Thyroid gland (tissue), 4 donors: ENCODE measurements around the gene APOH. TPM values are rescaled to one million over a fixed set of nuclear protein-coding genes. Genes with fewer than 3 reads are reported as not detected.

ENCODE experiments used
- DNase-seq, 2 donors: peaks; one replicate each; pipeline ENCODE4 v3.0.0-alpha.2; 2019
- H3K27ac ChIP-seq, 3 donors: fragments of 200-600 bp; sonication (generic); 1 replicate in 2 of 3; 2 replicates in 1 of 3; pipeline ENCODE4 v1.5.1; 2016 to 2019; ENCODE audit warnings: mild to moderate bottlenecking in 1 of 3, moderate library complexity in 1 of 3
- H3K27me3 ChIP-seq: fragments of 200-600 bp; sonication (generic); one replicate; pipeline ENCODE4 v1.5.1; 2019
- H3K36me3 ChIP-seq, 2 donors: fragments of 200-600 bp; sonication (generic); one replicate each; pipeline ENCODE4 v1.5.1; 2016 to 2019
- H3K4me1 ChIP-seq, 2 donors: fragments of 200-600 bp; sonication (generic); one replicate each; pipeline ENCODE4 v1.5.1; 2017 to 2019
- H3K4me3 ChIP-seq, 3 donors: fragments of 200-600 bp; sonication (generic); replicated peaks in 1 of 3; 1 replicate in 2 of 3; 2 replicates in 1 of 3; pipeline ENCODE4 v1.5.1; 2016; ENCODE audit warnings: mild to moderate bottlenecking in 1 of 3
- H3K9me3 ChIP-seq: fragments of 200-600 bp; sonication (generic); one replicate; pipeline ENCODE4 v1.5.1; 2017
- POLR2A ChIP-seq, 2 donors: fragments of 450-650 bp; IDR thresholded peaks; one replicate each; pipeline ENCODE4 v1.6.1; 2017; ENCODE audit warnings: antibody characterized with exemption in 2 of 2, mild to moderate bottlenecking in 2 of 2, moderate library complexity in 1 of 2
- WGBS, 2 donors: methylation state at CpG; one replicate each; pipeline ENCODE4 v1.1.5; 2017; 5-methylcytosine and 5-hydroxymethylcytosine counted together
- intact Hi-C: fragments of 100-400 bp; cut with DNase I; formaldehyde crosslinking; loops from one replicate; pipeline ENCODE4 v1.15.1; 2023
- total RNA-seq, 4 donors: library from RNA; depleted of rRNA; stranded (reverse); fragments of >200 nt; gene quantifications; one replicate each; pipeline ENCODE4 v1.2.3, GENCODE V29; 2016
- TF ChIP-seq, protein P1 (sequence below), 6 experiments: fragments of 200-600 bp in 3 of 6; fragments of 450-650 bp in 3 of 6; sonication (generic) in 3 of 6; IDR thresholded peaks; one replicate each; pipeline ENCODE4 v1.5.1; 2016 to 2019; ENCODE audit warnings: antibody characterized with exemption in 6 of 6, mild to moderate bottlenecking in 2 of 6, inconsistent platforms in 1 of 6, moderate library complexity in 1 of 6

APOH gene
- total RNA-seq, 4 donors from 2014 or later: not detected

- Histone ChIP-seq H3K36me3 (no peaks in the 10 kb centered on the region), H3K4me1 (no peaks in the 10 kb centered on the region), H3K27ac (no peak overlapping the region), H3K27me3 (no peaks in the 10 kb centered on the region), H3K4me3 (no peak overlapping the region), H3K9me3 (no peaks in the 10 kb centered on the region)
- TF ChIP-seq, protein P1, sequence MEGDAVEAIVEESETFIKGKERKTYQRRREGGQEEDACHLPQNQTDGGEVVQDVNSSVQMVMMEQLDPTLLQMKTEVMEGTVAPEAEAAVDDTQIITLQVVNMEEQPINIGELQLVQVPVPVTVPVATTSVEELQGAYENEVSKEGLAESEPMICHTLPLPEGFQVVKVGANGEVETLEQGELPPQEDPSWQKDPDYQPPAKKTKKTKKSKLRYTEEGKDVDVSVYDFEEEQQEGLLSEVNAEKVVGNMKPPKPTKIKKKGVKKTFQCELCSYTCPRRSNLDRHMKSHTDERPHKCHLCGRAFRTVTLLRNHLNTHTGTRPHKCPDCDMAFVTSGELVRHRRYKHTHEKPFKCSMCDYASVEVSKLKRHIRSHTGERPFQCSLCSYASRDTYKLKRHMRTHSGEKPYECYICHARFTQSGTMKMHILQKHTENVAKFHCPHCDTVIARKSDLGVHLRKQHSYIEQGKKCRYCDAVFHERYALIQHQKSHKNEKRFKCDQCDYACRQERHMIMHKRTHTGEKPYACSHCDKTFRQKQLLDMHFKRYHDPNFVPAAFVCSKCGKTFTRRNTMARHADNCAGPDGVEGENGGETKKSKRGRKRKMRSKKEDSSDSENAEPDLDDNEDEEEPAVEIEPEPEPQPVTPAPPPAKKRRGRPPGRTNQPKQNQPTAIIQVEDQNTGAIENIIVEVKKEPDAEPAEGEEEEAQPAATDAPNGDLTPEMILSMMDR (IDR thresholded peaks at IDR 0.05): no peak
- TF ChIP-seq POLR2A (IDR thresholded peaks at IDR 0.05): no peak
- intact Hi-C loops: no loop called here
- WGBS, 2 donors: 78% methylated on average over 4 of the region's 4 CpGs
- DNase-seq: no peak
Observed at GRCh38 chr17:66229783-66230538, 746 bp upstream of the APOH start.

DNA sequence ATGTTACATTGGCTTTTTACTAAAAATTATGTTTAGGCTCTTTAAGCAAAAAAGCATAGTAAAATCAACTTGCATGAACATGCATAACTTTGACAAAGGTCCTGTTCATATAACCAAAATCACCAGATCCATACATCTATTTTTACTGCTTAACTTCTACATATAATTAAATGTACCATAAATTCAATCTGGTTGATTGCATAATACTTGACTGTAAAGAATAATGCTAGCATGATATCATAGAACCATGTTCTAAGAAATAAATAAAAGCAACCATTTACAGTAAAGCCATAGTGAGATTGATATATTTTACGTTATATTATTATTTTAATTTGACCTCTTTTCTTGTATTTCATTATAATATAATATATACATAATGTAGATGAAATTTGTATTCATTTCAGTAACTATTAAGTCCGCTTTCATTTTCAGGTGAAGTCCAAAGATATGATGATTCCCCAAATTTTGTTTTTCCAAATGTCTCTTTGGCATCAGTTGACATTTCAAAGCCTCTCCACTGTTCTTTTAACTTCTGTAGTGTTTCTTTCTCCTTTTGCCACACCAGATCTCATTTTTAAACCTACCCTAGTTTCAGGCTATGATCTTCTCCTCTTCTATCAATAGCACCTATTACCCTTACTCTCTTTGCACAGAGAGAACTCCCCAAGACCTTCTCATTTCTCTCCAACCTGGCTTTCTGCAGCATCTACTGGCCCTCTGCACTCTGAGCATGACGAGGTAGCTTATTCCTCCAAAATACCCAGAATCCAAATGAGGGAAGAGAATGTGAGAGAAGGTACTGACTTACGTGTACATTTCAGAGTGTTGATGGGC, 1.8 kb downstream of the APOH start:
- intact Hi-C loops: no loop called here
- no peak for TF ChIP-seq POLR2A (IDR thresholded peaks at IDR 0.05)
- TF ChIP-seq, protein P1 (IDR thresholded peaks at IDR 0.05): no peak
- no peaks in the 10 kb centered on the region for H3K36me3 ChIP-seq
- no peaks in the 10 kb centered on the region for H3K9me3 ChIP-seq
- DNase-seq: no peak
- no peak overlapping the region for H3K27ac ChIP-seq
- WGBS, 2 donors: 90% methylated on average over 4 of the region's 4 CpGs
- no peak overlapping the region for H3K4me3 ChIP-seq
- no peaks in the 10 kb centered on the region for H3K27me3 ChIP-seq
- H3K4me1 ChIP-seq: no peaks in the 10 kb centered on the region

DNA sequence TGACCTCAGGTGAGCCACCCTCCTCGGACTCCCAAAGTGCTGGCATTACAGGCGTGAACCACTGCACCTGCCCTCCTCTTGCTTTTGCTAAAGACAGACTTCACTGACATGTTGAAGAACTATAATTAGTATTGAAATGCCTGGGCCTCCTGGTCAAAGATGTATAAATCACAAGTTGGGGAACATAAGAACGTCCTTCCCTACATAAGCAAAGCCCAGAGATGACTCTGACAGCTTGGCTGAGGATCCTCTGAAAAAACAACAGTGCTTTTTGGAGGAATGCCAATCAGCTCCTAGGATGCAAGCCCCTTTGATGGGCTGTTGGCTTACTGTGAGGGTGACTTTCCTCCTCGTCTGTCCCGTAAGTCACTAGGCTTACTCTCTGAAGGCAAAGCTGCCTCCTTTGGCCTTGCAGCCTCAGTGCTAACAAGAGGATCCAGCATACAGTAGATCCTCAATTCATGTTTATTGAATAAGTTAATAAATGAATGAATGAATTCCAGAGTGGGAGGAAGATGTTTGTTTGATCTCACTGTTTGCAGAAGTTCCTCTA, 6.3 kb downstream of the APOH start:
- no peak overlapping the region for H3K4me3 ChIP-seq
- 72 to 82% methylated on average over 5 of the region's 5 CpGs for WGBS, 2 donors
- intact Hi-C loops: no loop called here

GRCh38 chr17:66221755-66222530, 7.3 kb downstream of the APOH start:
- intact Hi-C loops: no loop called here
- no peak for DNase-seq
- H3K36me3 ChIP-seq: no peaks in the 10 kb centered on the region
- H3K4me3 ChIP-seq: no peak overlapping the region
- no peaks in the 10 kb centered on the region for H3K27me3 ChIP-seq
- no peaks in the 10 kb centered on the region for H3K4me1 ChIP-seq
- H3K9me3 ChIP-seq: no peaks in the 10 kb centered on the region
- WGBS, 2 donors: 83 to 90% methylated on average over 11 of the region's 11 CpGs
- TF ChIP-seq POLR2A (IDR thresholded peaks at IDR 0.05): no peak
- TF ChIP-seq, protein P1 (IDR thresholded peaks at IDR 0.05): no peak
- H3K27ac ChIP-seq: no peak overlapping the region

More for the DNA sequence above, 6.3 kb downstream of the APOH start:
- no peaks in the 10 kb centered on the region for H3K9me3 ChIP-seq
- H3K36me3 ChIP-seq: no peaks in the 10 kb centered on the region
- DNase-seq: no peak
- no peak for TF ChIP-seq POLR2A (IDR thresholded peaks at IDR 0.05)
- H3K27me3 ChIP-seq: no peaks in the 10 kb centered on the region
- H3K4me1 ChIP-seq: no peaks in the 10 kb centered on the region
- no peak overlapping the region for H3K27ac ChIP-seq

DNA sequence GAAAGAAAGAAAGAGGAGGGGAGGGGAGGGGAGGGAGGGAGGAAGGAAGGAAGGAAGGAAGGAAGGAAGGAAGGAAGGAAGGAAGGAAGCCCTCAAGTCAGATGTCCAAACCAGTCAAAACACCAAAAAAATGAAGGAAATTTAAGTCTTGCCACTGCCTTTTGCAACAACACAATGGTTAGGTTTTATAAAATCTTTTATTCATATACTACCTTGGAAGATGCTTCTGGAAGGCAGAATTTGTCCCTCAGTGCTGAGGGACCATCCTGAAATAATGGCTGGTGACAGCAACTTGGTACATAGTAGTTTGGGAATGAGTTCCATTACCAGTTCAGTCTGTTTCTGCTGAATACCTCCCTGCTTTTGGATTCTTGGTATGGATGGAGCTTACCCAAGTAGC, 7.9 kb downstream of the APOH start:
- no peaks in the 10 kb centered on the region for H3K27me3 ChIP-seq
- no peak overlapping the region for H3K4me3 ChIP-seq
- TF ChIP-seq POLR2A (IDR thresholded peaks at IDR 0.05): no peak
- TF ChIP-seq, protein P1 (IDR thresholded peaks at IDR 0.05): no peak
- intact Hi-C loops: no loop called here
- DNase-seq: no peak
- H3K27ac ChIP-seq: no peak overlapping the region
- H3K9me3 ChIP-seq: no peaks in the 10 kb centered on the region
- H3K36me3 ChIP-seq: no peaks in the 10 kb centered on the region
- no peaks in the 10 kb centered on the region for H3K4me1 ChIP-seq
